Placental epithelial cell (primary cell): ENCODE measurements around the gene LEFTY2. TPM values are rescaled to one million over a fixed set of nuclear protein-coding genes. Genes with fewer than 3 reads are reported as not detected.

Source experiments
- small RNA-seq: library from RNA; depleted of rRNA; stranded (forward); fragments of <200 nt; gene quantifications from one replicate; pipeline ENCODE3, GENCODE V24; 2012
- total RNA-seq: library from RNA; depleted of rRNA; stranded (reverse); fragments of >200 nt; gene quantifications from 2 replicates; pipeline ENCODE4 v1.2.3, GENCODE V29; 2012

The LEFTY2 gene, protein sequence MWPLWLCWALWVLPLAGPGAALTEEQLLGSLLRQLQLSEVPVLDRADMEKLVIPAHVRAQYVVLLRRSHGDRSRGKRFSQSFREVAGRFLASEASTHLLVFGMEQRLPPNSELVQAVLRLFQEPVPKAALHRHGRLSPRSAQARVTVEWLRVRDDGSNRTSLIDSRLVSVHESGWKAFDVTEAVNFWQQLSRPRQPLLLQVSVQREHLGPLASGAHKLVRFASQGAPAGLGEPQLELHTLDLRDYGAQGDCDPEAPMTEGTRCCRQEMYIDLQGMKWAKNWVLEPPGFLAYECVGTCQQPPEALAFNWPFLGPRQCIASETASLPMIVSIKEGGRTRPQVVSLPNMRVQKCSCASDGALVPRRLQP
- total RNA-seq, result not detected in 2 replicates

DNA sequence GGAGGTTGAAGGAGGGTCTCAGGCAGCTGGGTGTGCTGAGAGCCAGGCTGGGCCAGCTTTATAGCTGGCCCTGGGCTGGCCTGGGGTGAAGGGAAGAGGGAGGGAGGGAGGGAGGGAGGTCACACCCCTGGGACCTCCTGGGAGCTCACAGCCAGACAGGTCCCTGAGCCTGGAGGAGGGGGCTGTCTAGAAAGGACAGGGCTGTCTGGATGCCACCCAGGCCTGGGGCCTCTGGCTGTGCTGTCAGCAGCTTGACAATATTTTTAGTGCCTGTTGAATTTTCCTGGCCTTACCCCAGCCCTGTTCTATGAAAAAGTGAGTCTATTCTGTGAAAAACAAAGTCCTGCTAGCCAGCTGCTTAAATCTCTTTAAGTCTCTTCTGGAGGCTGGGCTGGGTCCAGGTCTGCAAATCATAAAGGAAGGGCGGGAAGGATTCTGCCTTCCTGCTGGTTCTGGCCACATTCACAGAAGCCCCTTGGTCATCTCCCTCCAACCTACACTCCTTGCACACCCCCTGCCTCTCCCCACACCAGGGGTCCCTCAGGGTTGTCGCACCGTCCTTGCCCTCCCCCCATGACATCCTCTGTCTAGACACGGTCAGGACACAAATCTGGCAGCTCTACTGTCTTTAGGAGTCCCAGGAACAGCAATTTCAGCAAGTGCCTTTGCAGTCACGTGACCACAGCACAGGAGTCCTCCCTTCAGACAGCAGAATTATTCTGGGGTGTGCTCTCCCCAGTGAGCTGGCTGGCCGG lies at the start of gene LEFTY2:
TSS of gene LEFTY2 (minus strand) at position 34 of the 755 bp plus-strand sequence. CDS start 80 bp downstream, outside the sequence.

GRCh38 chr1:225923692-225924555 lies 17.1 kb downstream of the LEFTY2 start, which contains the start of gene PYCR2:
TSS of gene PYCR2 (minus strand) at chr1:225924250. CDS start at chr1:225924110, 140 bp downstream.

GRCh38 chr1:225888898-225889601 lies 52.0 kb downstream of the LEFTY2 start, which contains the start of gene LEFTY1:
TSS of gene LEFTY1 (minus strand) at chr1:225889146. CDS start at chr1:225889066, 80 bp downstream.

Small RNA genes lying within 50 kb of the gene (small RNA-seq; reads per million reads assigned to genes)
- not detected for gene AL117348.1
- gene NDUFA3P3, result not detected

Other genes starting within 250 kb of the LEFTY2 start
- gene SRP9, start 163.4 kb downstream of the LEFTY2 start, total RNA-seq, result 159 and 297 TPM in 2 replicates
- gene EPHX1, start 131.1 kb downstream of the LEFTY2 start, total RNA-seq, result 4.3 and 5.1 TPM in 2 replicates
- gene TMEM63A, start 58.8 kb downstream of the LEFTY2 start, total RNA-seq, result 1.2 and 1.6 TPM in 2 replicates
- 0.33 and 0.79 TPM in 2 replicates for gene LEFTY1, start 52.1 kb downstream of the LEFTY2 start, total RNA-seq
- gene PYCR2, start 17.0 kb downstream of the LEFTY2 start, total RNA-seq, result 23.6 and 28.2 TPM in 2 replicates
- gene SDE2, start 58.1 kb upstream of the LEFTY2 start, total RNA-seq, result 11.8 and 15.6 TPM in 2 replicates
- gene H3-3A, start 121.5 kb upstream of the LEFTY2 start, total RNA-seq, result 240 and 358 TPM in 2 replicates
- gene ACBD3, start 245.5 kb upstream of the LEFTY2 start, total RNA-seq, result 52.2 and 78.0 TPM in 2 replicates